ENCODE measurements around the gene VPS50. TPM values are rescaled to one million over a fixed set of nuclear protein-coding genes. Genes with fewer than 3 reads are reported as not detected.

The VPS50 gene
- total RNA-seq, 1 experiment from 2014 or later: 13.6 TPM

DNA sequence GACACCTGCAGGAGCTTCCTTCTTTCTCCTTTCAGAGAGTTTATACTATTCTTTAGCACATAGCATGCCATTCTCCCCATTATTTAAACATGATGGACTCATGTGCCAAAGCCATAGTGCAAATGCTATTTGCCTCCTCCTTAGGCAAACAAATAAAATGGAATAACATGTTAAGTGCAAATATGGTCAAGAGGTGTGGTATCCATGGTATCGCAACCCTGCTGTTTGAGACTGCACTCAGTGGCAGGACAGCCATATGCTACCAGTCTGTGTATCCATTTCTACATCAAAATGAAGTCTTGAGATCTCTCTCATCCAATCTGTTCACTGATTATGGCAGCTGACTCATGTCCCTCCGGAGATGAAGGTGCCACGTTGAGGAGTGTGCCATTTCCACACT lies 28.7 kb upstream of the VPS50 start:
- no peaks in the 10 kb centered on the region for H3K27me3 ChIP-seq (ENCODE audit: insufficient read depth, low read length)
- H3K27me3 Mint-ChIP-seq (ENCODE audit: low read depth): peaks cover 20% of the 10 kb centered on the region

More for the DNA sequence above, 28.7 kb upstream of the VPS50 start:
- Histone ChIP-seq H3K79me1 (ENCODE audit: insufficient read depth, low read depth, low read length, poor library complexity, severe bottlenecking) (no peaks in the 10 kb centered on the region), H3K4me2 (ENCODE audit: insufficient read depth, insufficient read length, low read length) (no peak overlapping the region), H3K4ac (ENCODE audit: low read depth, low read length) (no peak overlapping the region), H2BK5ac (ENCODE audit: insufficient read length, low read length) (no peak overlapping the region), H2BK120ac (ENCODE audit: low read depth, low read length, poor library complexity, severe bottlenecking) (no peak overlapping the region), H3K9ac (ENCODE audit: extremely low read depth, insufficient read length, low read length) (no peak overlapping the region), H3K18ac (ENCODE audit: insufficient read length, low read depth, low read length) (no peak overlapping the region), H3K14ac (ENCODE audit: insufficient read depth, low read length) (no peak overlapping the region), H3K56ac (ENCODE audit: insufficient read length, low read depth, low read length) (no peak overlapping the region), H4K91ac (ENCODE audit: insufficient read length, low read depth, low read length) (no peak overlapping the region), H3K4me1 (ENCODE audit: insufficient read depth, low read length) (no peaks in the 10 kb centered on the region), H2BK15ac (ENCODE audit: low read depth, low read length) (no peak overlapping the region), H3K23me2 (ENCODE audit: insufficient read length, low read depth, low read length, poor library complexity, severe bottlenecking) (no peaks in the 10 kb centered on the region), H3K23ac (ENCODE audit: insufficient read length, low read depth, low read length) (no peak overlapping the region), H3T11ph (ENCODE audit: low read length) (no peak overlapping the region), H3K9me3 (ENCODE audit: control insufficient read depth, low read depth, low read length) (no peaks in the 10 kb centered on the region), H4K5ac (ENCODE audit: insufficient read length, low read depth, low read length) (no peak overlapping the region), H4K20me1 (ENCODE audit: control insufficient read depth, insufficient read depth, insufficient read length) (no peaks in the 10 kb centered on the region), H3K27ac (ENCODE audit: insufficient read length, low read depth, low read length) (no peak overlapping the region), H2BK20ac (ENCODE audit: low read depth, low read length, poor library complexity, severe bottlenecking) (no peak overlapping the region), H2AFZ (ENCODE audit: low read length) (no peak overlapping the region), H4K8ac (replicated peaks; ENCODE audit: insufficient read length, low read depth, low read length) (no peak overlapping the region), H3K79me2 (ENCODE audit: insufficient read depth, low read length) (no peaks in the 10 kb centered on the region), H2BK12ac (ENCODE audit: insufficient read length, low read depth, low read length) (no peak overlapping the region), H2AK5ac (ENCODE audit: insufficient read length, low read length) (no peak overlapping the region)
- Mint-ChIP-seq H3K4me3 (no peak overlapping the region), H3K27ac (no peak overlapping the region), H3K9me3 (no peaks in the 10 kb centered on the region), H3K36me3 (ENCODE audit: insufficient read depth in 1 of 3, low read depth in 3 of 3) (no peaks in the 10 kb centered on the region), H3K4me1 (no peaks in the 10 kb centered on the region)
- TF ChIP-seq, protein P1, sequence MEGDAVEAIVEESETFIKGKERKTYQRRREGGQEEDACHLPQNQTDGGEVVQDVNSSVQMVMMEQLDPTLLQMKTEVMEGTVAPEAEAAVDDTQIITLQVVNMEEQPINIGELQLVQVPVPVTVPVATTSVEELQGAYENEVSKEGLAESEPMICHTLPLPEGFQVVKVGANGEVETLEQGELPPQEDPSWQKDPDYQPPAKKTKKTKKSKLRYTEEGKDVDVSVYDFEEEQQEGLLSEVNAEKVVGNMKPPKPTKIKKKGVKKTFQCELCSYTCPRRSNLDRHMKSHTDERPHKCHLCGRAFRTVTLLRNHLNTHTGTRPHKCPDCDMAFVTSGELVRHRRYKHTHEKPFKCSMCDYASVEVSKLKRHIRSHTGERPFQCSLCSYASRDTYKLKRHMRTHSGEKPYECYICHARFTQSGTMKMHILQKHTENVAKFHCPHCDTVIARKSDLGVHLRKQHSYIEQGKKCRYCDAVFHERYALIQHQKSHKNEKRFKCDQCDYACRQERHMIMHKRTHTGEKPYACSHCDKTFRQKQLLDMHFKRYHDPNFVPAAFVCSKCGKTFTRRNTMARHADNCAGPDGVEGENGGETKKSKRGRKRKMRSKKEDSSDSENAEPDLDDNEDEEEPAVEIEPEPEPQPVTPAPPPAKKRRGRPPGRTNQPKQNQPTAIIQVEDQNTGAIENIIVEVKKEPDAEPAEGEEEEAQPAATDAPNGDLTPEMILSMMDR (conservative IDR thresholded peaks at IDR 0.05): no peak
- WGBS (ENCODE audit: extremely low coverage, insufficient read length, low lambda C conversion rate): no CpG with 5 or more reads among the region's 3 CpGs
- no peak for DNase-seq
